ENCODE data around the gene ARHGAP24.

DNA sequence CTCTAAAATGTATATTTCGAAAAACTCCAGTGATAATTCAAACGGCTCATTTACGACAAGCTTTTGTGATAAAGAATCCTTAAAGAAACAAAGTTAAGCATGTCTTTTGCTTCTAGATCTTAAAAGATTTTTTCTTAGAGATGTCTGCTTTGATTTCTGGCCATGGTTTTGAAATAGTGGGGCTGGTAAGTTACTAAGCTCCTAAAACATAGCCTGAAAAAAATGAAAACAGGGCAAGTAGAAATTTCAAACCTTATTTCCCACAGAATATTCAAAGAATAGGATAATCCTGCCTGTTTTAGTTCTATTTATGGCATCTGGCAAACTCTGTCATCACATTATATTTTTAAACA, 318.3 kb downstream of the ARHGAP24 start:
- TF ChIP-seq, protein P1, sequence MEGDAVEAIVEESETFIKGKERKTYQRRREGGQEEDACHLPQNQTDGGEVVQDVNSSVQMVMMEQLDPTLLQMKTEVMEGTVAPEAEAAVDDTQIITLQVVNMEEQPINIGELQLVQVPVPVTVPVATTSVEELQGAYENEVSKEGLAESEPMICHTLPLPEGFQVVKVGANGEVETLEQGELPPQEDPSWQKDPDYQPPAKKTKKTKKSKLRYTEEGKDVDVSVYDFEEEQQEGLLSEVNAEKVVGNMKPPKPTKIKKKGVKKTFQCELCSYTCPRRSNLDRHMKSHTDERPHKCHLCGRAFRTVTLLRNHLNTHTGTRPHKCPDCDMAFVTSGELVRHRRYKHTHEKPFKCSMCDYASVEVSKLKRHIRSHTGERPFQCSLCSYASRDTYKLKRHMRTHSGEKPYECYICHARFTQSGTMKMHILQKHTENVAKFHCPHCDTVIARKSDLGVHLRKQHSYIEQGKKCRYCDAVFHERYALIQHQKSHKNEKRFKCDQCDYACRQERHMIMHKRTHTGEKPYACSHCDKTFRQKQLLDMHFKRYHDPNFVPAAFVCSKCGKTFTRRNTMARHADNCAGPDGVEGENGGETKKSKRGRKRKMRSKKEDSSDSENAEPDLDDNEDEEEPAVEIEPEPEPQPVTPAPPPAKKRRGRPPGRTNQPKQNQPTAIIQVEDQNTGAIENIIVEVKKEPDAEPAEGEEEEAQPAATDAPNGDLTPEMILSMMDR (conservative IDR thresholded peaks at IDR 0.05 in 1 of 2, IDR thresholded peaks at IDR 0.05 in 1 of 2; ENCODE audit: extremely low read depth in 1 of 2, insufficient read depth in 1 of 2, low read depth in 1 of 2, low read length in 2 of 2) = no peak
- no peak for TF ChIP-seq EZH2 (IDR thresholded peaks at IDR 0.05; ENCODE audit: borderline replicate concordance, low read length)

Data from mammary epithelial cell (primary cell).